22Rv1 (cell line): ENCODE data around the gene MERTK.

ENCODE experiments used
- H3K27ac ChIP-seq: fragments of 450-650 bp; 2 replicates; pipeline ENCODE4 v1.5.1; 2017
- ZFX ChIP-seq: fragments of 450-650 bp; IDR thresholded peaks from 2 replicates; pipeline ENCODE4 v1.6.1; 2017; ENCODE audit warnings: antibody characterized with exemption, borderline replicate concordance
- TF ChIP-seq, protein P1 (sequence below): fragments of 450-650 bp; IDR thresholded peaks from 2 replicates; pipeline ENCODE4 v1.5.1; 2017; ENCODE audit warnings: mild to moderate bottlenecking

Gene MERTK

DNA sequence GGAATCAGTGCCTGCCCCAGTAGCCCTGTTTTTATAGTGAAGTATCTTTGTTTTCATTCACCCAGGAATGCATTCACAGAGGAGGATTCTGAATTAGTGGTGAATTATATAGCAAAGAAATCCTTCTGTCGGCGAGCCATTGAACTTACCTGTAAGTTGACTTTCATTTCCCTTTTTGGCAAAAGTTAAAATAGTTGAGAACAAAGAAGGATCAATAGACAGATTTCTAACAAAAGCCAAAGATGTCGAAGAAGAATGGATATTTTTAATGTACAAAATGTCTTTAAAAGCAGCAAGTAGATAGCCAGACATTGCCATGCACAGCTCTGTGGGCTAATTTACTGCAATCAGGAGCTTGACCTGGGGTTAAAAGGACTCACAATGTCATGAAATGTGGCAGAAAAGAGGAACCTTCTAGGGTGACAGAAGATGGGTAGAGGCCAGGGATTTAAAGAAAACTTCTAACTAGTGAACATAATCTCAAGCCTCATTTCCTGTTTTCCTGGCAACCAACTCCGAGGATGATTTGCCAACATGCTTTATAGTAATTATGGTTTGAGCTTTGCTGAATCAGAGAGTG is 102.8 kb downstream of the MERTK start:
- H3K27ac ChIP-seq, result no peak overlapping the region
- no peak for TF ChIP-seq ZFX
- TF ChIP-seq, protein P1, sequence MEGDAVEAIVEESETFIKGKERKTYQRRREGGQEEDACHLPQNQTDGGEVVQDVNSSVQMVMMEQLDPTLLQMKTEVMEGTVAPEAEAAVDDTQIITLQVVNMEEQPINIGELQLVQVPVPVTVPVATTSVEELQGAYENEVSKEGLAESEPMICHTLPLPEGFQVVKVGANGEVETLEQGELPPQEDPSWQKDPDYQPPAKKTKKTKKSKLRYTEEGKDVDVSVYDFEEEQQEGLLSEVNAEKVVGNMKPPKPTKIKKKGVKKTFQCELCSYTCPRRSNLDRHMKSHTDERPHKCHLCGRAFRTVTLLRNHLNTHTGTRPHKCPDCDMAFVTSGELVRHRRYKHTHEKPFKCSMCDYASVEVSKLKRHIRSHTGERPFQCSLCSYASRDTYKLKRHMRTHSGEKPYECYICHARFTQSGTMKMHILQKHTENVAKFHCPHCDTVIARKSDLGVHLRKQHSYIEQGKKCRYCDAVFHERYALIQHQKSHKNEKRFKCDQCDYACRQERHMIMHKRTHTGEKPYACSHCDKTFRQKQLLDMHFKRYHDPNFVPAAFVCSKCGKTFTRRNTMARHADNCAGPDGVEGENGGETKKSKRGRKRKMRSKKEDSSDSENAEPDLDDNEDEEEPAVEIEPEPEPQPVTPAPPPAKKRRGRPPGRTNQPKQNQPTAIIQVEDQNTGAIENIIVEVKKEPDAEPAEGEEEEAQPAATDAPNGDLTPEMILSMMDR, result no peak

DNA sequence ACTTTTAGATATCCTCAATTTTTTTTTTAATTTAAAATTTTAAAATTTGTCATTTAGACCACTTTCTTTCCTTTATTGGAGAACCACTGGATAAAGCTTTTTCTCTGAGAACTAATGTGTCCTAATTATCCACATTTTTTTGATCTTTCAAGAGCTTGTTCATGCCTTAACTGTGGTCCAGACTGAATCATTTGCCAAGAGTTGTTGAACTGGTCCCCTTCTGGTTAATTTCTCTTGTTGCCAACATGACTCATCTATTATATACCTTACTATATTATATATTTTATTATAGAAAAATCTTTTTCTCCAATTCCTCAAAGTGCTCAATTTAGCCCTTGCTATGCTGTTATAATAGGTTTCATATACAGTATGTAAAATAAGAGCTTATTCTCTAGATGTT is 103.5 kb downstream of the MERTK start:
- H3K27ac ChIP-seq, result no peak overlapping the region
- no peak for TF ChIP-seq ZFX
- TF ChIP-seq, protein P1, result no peak

- TF ChIP-seq, protein P1, result no peak
- TF ChIP-seq ZFX, result no peak
- H3K27ac ChIP-seq, result no peak overlapping the region
Observed at GRCh38 chr2:112003576-112004252, 105.3 kb downstream of the MERTK start.

DNA sequence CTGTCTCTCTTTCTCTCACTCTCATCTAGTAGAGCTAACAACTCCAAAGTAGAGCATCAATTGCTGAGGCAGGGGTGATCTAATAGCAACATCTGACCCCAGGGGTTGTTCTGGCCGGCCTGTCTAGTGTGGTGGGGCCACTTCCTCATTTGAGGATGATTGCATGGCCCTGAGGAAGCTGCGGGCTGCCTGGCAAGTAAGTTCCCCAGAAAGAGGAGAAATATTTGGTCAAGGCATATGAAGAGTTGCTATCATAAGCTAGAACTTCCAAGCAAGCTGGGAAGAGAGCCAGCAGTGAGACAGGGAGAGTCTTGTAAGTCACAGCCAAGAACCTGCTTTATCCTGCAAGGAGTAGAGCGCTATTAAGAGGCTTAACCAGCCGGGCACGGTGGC is 105.8 kb downstream of the MERTK start:
- H3K27ac ChIP-seq, result no peak overlapping the region
- TF ChIP-seq ZFX, result no peak

DNA sequence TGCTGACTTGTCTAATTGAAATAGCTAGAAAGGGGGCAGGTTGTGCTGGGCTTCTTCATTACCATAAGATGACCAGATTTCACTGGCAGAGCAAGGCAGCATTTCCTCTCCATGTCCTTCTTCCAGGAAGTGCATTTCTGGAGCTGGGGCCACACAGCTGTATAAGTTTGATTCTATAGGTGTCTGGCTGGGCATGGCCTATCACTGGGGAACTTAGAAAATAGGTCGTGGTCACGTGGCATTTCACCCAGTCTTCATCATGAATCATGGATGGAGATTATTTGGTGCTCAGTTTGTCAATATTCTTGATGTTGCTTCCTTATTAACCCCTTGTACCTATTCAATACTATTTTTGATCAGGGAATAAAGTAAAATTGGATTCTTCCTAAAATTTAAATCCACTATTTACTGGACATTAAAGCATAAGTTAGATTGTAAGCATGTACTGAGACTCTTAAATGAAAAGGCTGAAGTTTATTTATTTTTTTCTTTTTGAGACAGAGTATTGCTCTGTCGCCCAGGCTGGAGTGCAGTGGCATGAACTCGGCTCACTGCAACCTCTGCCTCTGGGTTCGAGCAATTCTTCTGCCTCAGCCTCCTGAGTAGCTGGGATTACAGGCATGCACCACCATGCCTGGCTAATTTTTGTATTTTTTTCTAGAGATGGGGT is 107.1 kb downstream of the MERTK start:
- no peak overlapping the region for H3K27ac ChIP-seq
- TF ChIP-seq ZFX, result no peak
- TF ChIP-seq, protein P1, result no peak

DNA sequence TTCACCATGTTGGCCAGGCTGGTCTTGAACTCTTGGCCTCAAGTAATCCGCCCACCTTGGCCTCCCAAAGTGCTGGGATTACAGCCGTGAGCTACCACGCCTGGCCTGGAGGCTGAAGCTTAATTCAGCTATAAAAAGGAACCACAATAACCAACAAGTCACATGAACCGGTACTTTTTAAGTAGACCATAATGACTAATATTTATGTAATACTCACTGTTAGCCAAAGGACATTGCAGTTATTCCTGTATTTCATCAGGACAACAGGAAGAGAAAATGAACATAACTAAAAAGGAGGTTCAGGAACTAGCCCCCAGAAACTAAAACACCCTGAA is 107.6 kb downstream of the MERTK start:
- TF ChIP-seq, protein P1, result no peak
- no peak for TF ChIP-seq ZFX
- H3K27ac ChIP-seq, result no peak overlapping the region

DNA sequence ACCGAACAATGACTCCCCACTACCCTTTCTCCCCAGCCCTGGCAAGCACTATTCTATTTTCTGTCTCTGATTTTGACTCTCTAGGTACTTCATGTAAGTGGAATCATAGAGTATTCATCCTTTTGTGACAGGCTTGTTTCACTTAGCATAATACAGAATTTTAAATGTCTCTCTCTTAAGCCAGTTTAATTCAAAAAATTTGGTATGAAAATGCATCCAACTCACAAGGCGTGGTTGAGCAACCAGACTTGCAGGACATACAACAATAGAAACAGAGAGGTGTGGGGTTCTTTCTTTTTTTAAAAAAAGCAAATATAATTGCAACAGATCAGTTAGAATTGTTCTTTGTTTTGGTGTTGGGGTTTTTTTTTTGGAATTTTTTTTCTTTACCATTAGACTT is 109.1 kb downstream of the MERTK start:
- H3K27ac ChIP-seq, result no peak overlapping the region
- TF ChIP-seq, protein P1, result no peak
- TF ChIP-seq ZFX, result no peak
